A673 (cell line): ENCODE data around the gene IDUA. TPM values are rescaled to one million over a fixed set of nuclear protein-coding genes. Genes with fewer than 3 reads are reported as not detected.

Experiments
- BruUV-seq: library from RNA; stranded (reverse); fragments of 400-500 nt; replicated peaks from 2 replicates; lab custom pipeline; 2021; lab: Mats Ljungman, UMichigan
- CTCF ChIA-PET: fragments of 300-600 bp; sonication (Branson Sonifier 250); formaldehyde crosslinking; loops from one replicate; lab custom pipeline; 2022; ENCODE audit warnings: antibody characterized with exemption; lab: Charles Lee
- POLR2A ChIA-PET: fragments of 300-600 bp; sonication (Branson Sonifier 250); formaldehyde crosslinking; loops from one replicate; lab custom pipeline; 2022; ENCODE audit warnings: antibody characterized with exemption; ENCODE audit not compliant: low non-redundant PET; lab: Charles Lee
- DNase-seq: peaks from one replicate; pipeline ENCODE4 v3.0.0-alpha.2; 2015; ENCODE audit warnings: low spot score
- H3K27ac ChIP-seq: fragments of 200-600 bp; sonication (generic); 2 replicates; pipeline ENCODE4 v1.5.1; 2016; ENCODE audit warnings: mixed run types, low read depth, mild to moderate bottlenecking, mixed read lengths, antibody characterized with exemption, low read length; ENCODE audit not compliant: poor library complexity, severe bottlenecking
- H3K27me3 ChIP-seq: fragments of 200-600 bp; sonication (generic); replicated peaks from 2 replicates; pipeline ENCODE4 v1.6.1; 2017; ENCODE audit warnings: mixed run types, low read depth, mild to moderate bottlenecking, mixed read lengths, antibody characterized with exemption, low read length; ENCODE audit not compliant: insufficient read depth, poor library complexity
- H3K36me3 ChIP-seq: fragments of 200-600 bp; sonication (generic); 2 replicates; pipeline ENCODE4 v1.6.1; 2016; ENCODE audit warnings: mixed run types, mild to moderate bottlenecking, mixed read lengths, antibody characterized with exemption, low read length; ENCODE audit not compliant: insufficient read depth, poor library complexity, severe bottlenecking
- H3K4me1 ChIP-seq: fragments of 200-600 bp; sonication (generic); 2 replicates; pipeline ENCODE4 v1.6.1; 2017; ENCODE audit warnings: mixed run types, mild to moderate bottlenecking, mixed read lengths, antibody characterized with exemption, low read length; ENCODE audit not compliant: insufficient read depth, poor library complexity, severe bottlenecking
- H3K4me3 ChIP-seq: fragments of 200-600 bp; sonication (generic); 2 replicates; pipeline ENCODE4 v1.5.1; 2016; ENCODE audit warnings: low read depth, mixed run types, mild to moderate bottlenecking, mixed read lengths, low read length; ENCODE audit not compliant: poor library complexity, severe bottlenecking
- H3K9me3 ChIP-seq: fragments of 200-600 bp; sonication (generic); 2 replicates; pipeline ENCODE4 v1.6.1; 2016; ENCODE audit warnings: mixed run types, low read depth, mild to moderate bottlenecking, mixed read lengths, antibody characterized with exemption, low read length; ENCODE audit not compliant: poor library complexity, severe bottlenecking
- CTCF ChIP-seq: fragments of 300-800, 200-600 bp; sonication (generic); conservative IDR thresholded peaks from 2 replicates; pipeline ENCODE4 v1.5.1; 2017; ENCODE audit warnings: low read depth, mild to moderate bottlenecking, antibody characterized with exemption, low read length, moderate library complexity, mixed read lengths
- EZH2 ChIP-seq: fragments of 200-600 bp; sonication (generic); IDR thresholded peaks from 2 replicates; pipeline ENCODE4 v1.6.1; 2017; ENCODE audit warnings: borderline replicate concordance, low read depth, mild to moderate bottlenecking, mixed read lengths, antibody characterized with exemption, low read length; ENCODE audit not compliant: poor library complexity, severe bottlenecking
- intact Hi-C: fragments of 100-400 bp; cut with micrococcal nuclease; formaldehyde crosslinking; loops from one replicate; pipeline ENCODE4 v1.10.0; 2022; ENCODE audit not compliant: unreplicated experiment
- total RNA-seq: library from RNA; stranded (reverse); gene quantifications from 2 replicates; pipeline ENCODE4 v1.2.3, GENCODE V29; 2021

IDUA gene
- total RNA-seq, 1 experiment from 2014 or later = 12.3 TPM

GRCh38 chr4:1009542-1010394 is 22.9 kb downstream of the IDUA start:
- H3K4me1 ChIP-seq = peaks cover 13% of the 10 kb centered on the region
- intact Hi-C loops = no loop called here
- ChIA-PET POLR2A (no interaction called here), CTCF (interaction anchor here (0.6 kb wide), 1 partner anchor 1665 kb away, joined by 3 read pairs; no protein-coding TSS in a partner anchor)
- H3K4me3 ChIP-seq = peak overlapping the region; percentile 53
- no peaks in the 10 kb centered on the region for H3K36me3 ChIP-seq
- TF ChIP-seq CTCF (0 out of 2 replicates have a peak, but pooled peaks have one; percentile 19), EZH2 (no peak)
- peaks cover 41% of the 10 kb centered on the region for H3K27me3 ChIP-seq
- BruUV-seq = no TSS peak
- H3K27ac ChIP-seq = no peak overlapping the region
- no peaks in the 10 kb centered on the region for H3K9me3 ChIP-seq
- DNase-seq = peak; percentile 66

DNA sequence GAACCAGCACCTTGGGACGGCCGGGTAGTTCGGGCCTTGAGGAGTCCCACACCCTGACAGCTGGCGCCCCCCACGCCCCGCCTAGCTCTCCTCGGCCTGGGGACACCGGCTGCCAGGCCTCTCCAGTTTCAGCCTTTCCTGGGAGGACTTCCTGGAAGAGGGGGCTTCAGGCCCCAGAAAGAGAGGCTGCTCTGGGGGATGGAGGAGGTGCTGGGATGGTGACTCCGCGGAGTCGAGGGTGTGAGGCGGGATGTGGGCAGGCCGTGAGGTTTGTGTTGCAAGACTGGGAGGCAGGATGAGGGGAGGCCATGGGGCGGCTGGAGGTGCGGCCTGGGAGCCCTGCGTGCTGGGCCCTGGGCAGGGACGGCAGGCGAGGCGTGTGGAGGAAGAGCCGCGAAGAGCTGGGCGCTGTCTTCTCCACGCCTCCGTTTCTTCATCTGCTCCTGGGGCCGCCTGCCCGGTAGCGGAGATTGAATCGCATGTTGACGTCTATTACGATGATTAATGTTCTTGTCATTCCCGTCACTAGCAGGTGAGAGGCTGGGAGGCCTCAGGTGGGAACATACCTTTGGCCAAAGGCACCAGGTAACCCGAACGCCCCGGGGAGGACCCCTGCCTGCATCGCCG is 23.7 kb downstream of the IDUA start:
- BruUV-seq = no TSS peak
- Histone ChIP-seq H3K27me3 (peaks cover 34% of the 10 kb centered on the region), H3K36me3 (no peaks in the 10 kb centered on the region), H3K27ac (no peak overlapping the region), H3K4me1 (peaks cover 13% of the 10 kb centered on the region), H3K4me3 (peak overlapping the region; percentile 53), H3K9me3 (no peaks in the 10 kb centered on the region)
- ChIA-PET POLR2A (no interaction called here), CTCF (interaction anchor here (0.6 kb wide), 1 partner anchor 23 kb away, joined by 8 read pairs; no protein-coding TSS in a partner anchor)
- no peak for TF ChIP-seq CTCF
- no peak for TF ChIP-seq EZH2
- peak; percentile 65 for DNase-seq
- intact Hi-C loops = no loop called here

- Histone ChIP-seq H3K4me1 (peaks cover 13% of the 10 kb centered on the region), H3K27ac (no peak within 1 kb of the TSS), H3K27me3 (peaks cover 31% of the 10 kb centered on the region), H3K36me3 (no peaks in the 10 kb centered on the region), H3K9me3 (no peaks in the 10 kb centered on the region), H3K4me3 (peak within 1 kb of the TSS; percentile 53)
- intact Hi-C loops = no loop called here
- no peak for TF ChIP-seq CTCF
- no peak for TF ChIP-seq EZH2
- ChIA-PET CTCF (interaction anchor here (0.6 kb wide), 1 partner anchor 22 kb away, joined by 8 read pairs; no protein-coding TSS in a partner anchor), POLR2A (no interaction called here)
- no TSS peak for BruUV-seq
- DNase-seq = peak; percentile 94
Measured at GRCh38 chr4:1011022-1011665, 24.3 kb downstream of the IDUA start, which contains the start of gene FGFRL1. TSS of gene FGFRL1 (plus strand) at chr4:1011626. CDS start at chr4:1012486, 860 bp downstream.
